ENCODE data around the gene ALS2CL.

Gene ALS2CL

DNA sequence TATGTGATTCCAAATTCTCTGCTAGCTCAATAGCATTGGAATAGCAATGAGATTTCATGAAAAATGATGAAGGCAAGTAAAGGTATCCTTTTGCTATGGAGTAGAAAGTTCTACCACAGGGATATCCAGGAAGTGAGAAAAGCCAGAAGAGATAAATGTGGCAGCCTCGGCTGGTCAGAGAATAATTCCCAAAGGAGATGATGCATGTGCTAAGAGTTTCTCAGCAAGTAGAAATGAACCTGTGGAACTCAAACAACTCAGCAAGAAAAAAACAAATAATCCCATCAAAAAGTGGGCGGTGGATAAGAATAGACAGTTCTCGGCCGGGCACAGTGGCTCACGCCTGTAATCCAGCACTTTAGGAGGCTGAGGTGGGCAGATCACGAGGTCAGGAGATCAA, 38.2 kb downstream of the ALS2CL start:
- Mint-ChIP-seq H3K27ac (no peak overlapping the region), H3K27me3 (peaks cover 11 to 47% of the 10 kb centered on the region in 2 donors), H3K36me3 (ENCODE audit: insufficient read depth) (peaks cover 3% of the 10 kb centered on the region), H3K4me1 (ENCODE audit: low read depth in 2 of 2) (no peaks in the 10 kb centered on the region), H3K9me3 (no peaks in the 10 kb centered on the region), H3K4me3 (no peak overlapping the region)
- DNase-seq (no peak), ATAC-seq (replicated peaks) (no peak)

DNA sequence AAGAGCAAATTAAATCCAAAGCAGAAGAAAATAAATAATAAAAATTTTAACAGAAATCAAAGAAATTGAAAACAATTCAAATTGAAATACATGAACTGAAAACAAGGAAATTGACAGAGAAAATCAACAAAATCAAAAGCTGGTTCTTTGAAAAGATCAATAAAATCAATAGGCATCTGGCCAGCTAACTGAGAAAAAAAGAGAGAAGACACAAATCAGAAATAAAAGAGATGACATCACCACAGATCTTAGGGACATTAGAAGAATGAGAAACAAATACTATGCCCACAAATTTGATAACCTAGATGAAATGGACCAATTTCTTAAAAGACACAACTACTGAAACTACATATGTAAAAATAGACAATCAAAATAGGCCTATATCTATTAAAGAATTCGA, 42.4 kb downstream of the ALS2CL start:
- H3K27me3 Mint-ChIP-seq = peaks cover 36 to 68% of the 10 kb centered on the region in 2 donors
- H3K36me3 Mint-ChIP-seq (ENCODE audit: insufficient read depth) = peaks cover 2% of the 10 kb centered on the region
- H3K27ac Mint-ChIP-seq = no peak overlapping the region
- no peaks in the 10 kb centered on the region for H3K4me1 Mint-ChIP-seq (ENCODE audit: low read depth in 2 of 2)
- no peak overlapping the region for H3K4me3 Mint-ChIP-seq
- DNase-seq (no peak), ATAC-seq (replicated peaks) (no peak)
- H3K9me3 Mint-ChIP-seq = no peaks in the 10 kb centered on the region

DNA sequence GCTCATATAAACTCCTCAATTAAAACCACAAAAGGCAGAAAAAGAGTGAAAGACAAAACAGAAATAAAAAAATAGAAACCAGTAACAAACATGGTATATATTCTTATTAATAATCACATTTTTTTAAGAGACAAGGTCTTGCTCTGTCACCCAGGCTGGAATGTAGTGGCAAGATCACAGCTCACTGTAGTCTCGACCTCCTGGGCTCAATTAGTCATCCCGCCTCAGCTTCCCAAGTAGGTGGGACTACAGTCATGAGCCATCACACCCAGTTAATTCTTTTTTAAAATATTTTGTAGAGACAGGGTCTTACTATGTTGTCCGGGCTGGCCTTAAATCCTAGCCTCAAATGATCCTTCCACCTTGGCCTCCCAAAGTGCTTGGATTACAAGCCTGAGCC, 44.0 kb downstream of the ALS2CL start:
- peaks cover 2% of the 10 kb centered on the region for H3K36me3 Mint-ChIP-seq (ENCODE audit: insufficient read depth)
- H3K9me3 Mint-ChIP-seq = no peaks in the 10 kb centered on the region
- no peak overlapping the region for H3K4me3 Mint-ChIP-seq
- no peak overlapping the region for H3K27ac Mint-ChIP-seq
- H3K27me3 Mint-ChIP-seq = peaks cover 36 to 54% of the 10 kb centered on the region in 2 donors
- H3K4me1 Mint-ChIP-seq (ENCODE audit: low read depth in 2 of 2) = no peaks in the 10 kb centered on the region
- ATAC-seq (replicated peaks) = no peak
- no peak for DNase-seq

DNA sequence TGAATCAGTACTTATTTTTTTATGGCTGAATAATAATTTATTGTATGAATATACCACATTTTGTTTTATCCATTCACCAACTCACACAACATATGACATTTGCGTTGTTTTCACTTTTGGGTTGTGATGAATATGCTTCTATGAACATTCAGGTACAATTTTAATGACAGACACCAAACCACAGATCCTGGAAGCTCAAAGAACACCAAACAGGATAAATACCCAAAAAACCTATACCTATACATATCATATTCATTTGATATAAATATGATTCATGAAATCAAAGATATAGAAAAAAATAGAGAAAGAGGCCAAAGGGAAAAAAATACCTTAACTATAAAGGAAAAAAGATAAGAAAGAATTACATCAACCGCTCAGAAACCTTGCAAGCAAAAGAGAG, 45.4 kb downstream of the ALS2CL start:
- peaks cover 46 to 60% of the 10 kb centered on the region in 2 donors for H3K27me3 Mint-ChIP-seq

DNA sequence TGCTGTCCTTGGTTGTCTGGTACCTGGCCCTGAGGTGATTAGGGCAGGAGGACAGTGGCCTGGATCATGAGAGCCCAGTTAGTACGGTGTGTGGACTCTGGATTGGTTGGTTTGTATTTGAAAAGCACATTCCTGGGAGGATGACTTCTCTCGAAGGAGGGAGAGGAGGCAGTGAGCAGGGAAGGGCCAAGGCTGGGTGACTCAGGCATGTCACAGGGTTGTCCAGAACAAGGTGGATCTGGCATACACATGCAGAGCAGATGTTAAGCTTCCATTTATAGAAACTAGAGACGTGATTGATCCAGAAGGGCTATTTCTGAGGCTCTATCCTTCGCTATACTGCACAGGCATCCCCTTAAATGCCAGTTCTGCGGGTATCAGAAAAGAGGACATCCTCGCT, 46.8 kb downstream of the ALS2CL start:
- H3K36me3 Mint-ChIP-seq (ENCODE audit: insufficient read depth) = peaks cover 2% of the 10 kb centered on the region
- DNase-seq = no peak
- H3K27ac Mint-ChIP-seq = no peak overlapping the region
- no peaks in the 10 kb centered on the region for H3K4me1 Mint-ChIP-seq (ENCODE audit: low read depth in 2 of 2)
- no peak overlapping the region for H3K4me3 Mint-ChIP-seq
- H3K9me3 Mint-ChIP-seq = no peaks in the 10 kb centered on the region
- peaks cover 41 to 61% of the 10 kb centered on the region in 2 donors for H3K27me3 Mint-ChIP-seq
- ATAC-seq (replicated peaks) = no peak

More for the DNA sequence above, 45.4 kb downstream of the ALS2CL start:
- Mint-ChIP-seq H3K36me3 (ENCODE audit: insufficient read depth) (peaks cover 2% of the 10 kb centered on the region), H3K4me3 (no peak overlapping the region), H3K27ac (no peak overlapping the region), H3K4me1 (ENCODE audit: low read depth in 2 of 2) (no peaks in the 10 kb centered on the region), H3K9me3 (no peaks in the 10 kb centered on the region)
- DNase-seq (no peak), ATAC-seq (replicated peaks) (no peak)

DNA sequence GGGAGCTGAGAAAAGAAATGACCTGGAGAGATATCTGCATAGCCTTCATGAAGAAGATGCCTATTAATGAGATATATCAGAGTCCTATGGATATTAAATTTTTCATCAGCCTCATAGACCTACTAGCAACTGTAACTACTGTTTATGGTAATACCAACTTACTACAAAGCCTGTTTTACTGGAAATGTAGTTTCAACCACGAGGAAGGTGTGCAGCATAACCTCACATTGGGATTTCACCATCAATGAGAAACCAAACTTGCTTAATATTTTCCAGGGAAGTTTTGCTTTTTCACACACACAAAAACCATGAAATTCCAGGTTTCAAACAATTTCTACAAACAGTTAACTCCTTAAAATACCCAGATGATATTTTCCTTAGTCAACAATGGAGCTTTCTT, 49.8 kb downstream of the ALS2CL start:
- H3K27ac Mint-ChIP-seq = no peak overlapping the region
- DNase-seq (no peak), ATAC-seq (replicated peaks) (no peak)
- H3K36me3 Mint-ChIP-seq (ENCODE audit: insufficient read depth) = peaks cover 2% of the 10 kb centered on the region
- H3K4me1 Mint-ChIP-seq (ENCODE audit: low read depth in 2 of 2) = no peaks in the 10 kb centered on the region
- no peak overlapping the region for H3K4me3 Mint-ChIP-seq
- H3K9me3 Mint-ChIP-seq = no peaks in the 10 kb centered on the region
- peaks cover 37 to 66% of the 10 kb centered on the region in 2 donors for H3K27me3 Mint-ChIP-seq

DNA sequence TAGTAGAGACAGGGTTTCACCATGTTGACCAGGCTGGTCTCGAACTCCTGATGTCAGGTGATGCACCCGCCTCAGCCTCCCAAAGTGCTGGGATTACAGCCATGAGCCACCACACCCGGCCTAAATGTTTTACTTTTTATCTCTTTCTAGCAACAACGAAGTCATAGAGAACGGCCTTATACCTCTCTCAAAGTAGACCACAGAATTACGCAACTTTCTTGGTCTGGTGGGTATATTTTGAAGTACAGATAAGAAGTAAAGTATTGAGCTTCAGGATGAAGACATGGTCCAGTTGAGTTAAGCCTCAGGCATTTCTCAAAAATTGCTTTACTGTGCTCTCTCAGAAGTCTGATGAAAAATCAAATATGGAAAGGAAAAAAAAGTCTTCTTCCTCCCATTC, 50.5 kb downstream of the ALS2CL start:
- ATAC-seq (replicated peaks) (no peak), DNase-seq (no peak)
- Mint-ChIP-seq H3K4me3 (no peak overlapping the region), H3K4me1 (ENCODE audit: low read depth in 2 of 2) (no peaks in the 10 kb centered on the region), H3K36me3 (ENCODE audit: insufficient read depth) (peaks cover 2% of the 10 kb centered on the region), H3K9me3 (no peaks in the 10 kb centered on the region), H3K27ac (no peak overlapping the region), H3K27me3 (peaks cover 31 to 61% of the 10 kb centered on the region in 2 donors)

DNA sequence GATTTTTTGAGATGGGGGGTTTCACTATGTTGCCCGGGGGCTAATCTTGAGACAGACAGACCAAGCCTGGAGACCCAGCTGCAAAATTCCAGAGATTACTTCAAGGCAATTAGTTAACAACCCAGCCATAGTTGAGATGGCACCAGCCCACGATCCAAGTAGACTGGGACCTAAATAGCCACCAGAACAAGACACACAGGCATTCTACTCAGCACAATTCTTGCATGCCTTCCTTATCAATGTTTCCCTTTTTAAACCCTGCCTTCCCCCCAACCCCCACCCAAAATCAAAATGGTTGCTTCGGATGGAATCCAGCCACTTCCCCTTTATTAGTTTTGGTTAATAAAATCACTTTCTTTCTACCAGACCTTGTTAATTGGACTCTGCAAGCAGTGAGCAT, 52.6 kb downstream of the ALS2CL start:
- Mint-ChIP-seq H3K4me1 (ENCODE audit: low read depth in 2 of 2) (no peaks in the 10 kb centered on the region), H3K9me3 (no peaks in the 10 kb centered on the region), H3K4me3 (no peak overlapping the region), H3K27me3 (peaks cover 27 to 44% of the 10 kb centered on the region in 2 donors), H3K36me3 (ENCODE audit: insufficient read depth) (no peaks in the 10 kb centered on the region), H3K27ac (no peak overlapping the region)
- ATAC-seq (replicated peaks) (no peak), DNase-seq (no peak)

DNA sequence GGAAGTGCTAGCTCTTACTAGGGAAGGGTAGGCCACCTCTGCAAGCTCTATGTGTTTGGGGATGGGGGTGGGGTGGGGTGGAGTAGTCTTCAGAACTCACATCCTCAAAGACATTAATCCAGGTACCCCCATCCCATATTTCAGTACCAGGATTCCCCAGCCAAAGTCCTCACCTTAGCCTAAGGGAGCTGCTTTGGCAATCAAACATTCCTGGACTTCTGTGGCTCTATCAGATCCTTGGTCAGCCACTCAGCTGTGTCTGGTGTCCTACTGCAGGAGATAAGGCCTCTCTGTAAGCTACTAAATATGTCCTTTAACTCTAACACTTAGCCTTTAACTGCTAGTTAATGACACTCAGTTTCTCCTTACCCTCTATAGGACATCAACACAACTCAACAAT, 54.3 kb downstream of the ALS2CL start:
- no peak overlapping the region for H3K4me3 Mint-ChIP-seq
- H3K4me1 Mint-ChIP-seq (ENCODE audit: low read depth in 2 of 2) = no peaks in the 10 kb centered on the region
- H3K36me3 Mint-ChIP-seq (ENCODE audit: insufficient read depth) = no peaks in the 10 kb centered on the region
- ATAC-seq (replicated peaks) = no peak
- no peak overlapping the region for H3K27ac Mint-ChIP-seq
- H3K9me3 Mint-ChIP-seq = no peaks in the 10 kb centered on the region
- peaks cover 27 to 52% of the 10 kb centered on the region in 2 donors for H3K27me3 Mint-ChIP-seq
- DNase-seq = no peak

DNA sequence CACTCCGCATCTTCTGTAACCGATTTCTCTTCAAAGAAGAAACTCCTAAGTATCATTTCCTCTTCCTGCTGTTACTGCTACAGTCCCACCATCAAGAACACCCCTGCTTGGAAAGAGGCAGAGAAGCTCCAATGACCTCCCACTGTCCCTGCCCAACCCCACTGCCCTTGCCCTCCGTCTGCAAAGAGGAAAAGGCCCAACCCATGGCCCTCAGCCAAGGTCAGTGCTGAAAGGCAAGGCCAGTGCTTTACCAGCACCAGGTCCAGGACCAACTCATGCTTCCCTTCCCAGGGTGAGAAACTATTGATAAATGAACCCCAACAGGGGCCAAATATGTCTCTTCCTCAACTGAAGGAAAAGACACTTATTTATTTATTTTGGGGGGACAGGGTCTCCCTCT, 58.6 kb downstream of the ALS2CL start:
- Mint-ChIP-seq H3K27me3 (peaks cover 7 to 12% of the 10 kb centered on the region in 2 donors), H3K4me3 (no peak overlapping the region), H3K36me3 (ENCODE audit: insufficient read depth) (no peaks in the 10 kb centered on the region), H3K27ac (no peak overlapping the region), H3K9me3 (no peaks in the 10 kb centered on the region), H3K4me1 (ENCODE audit: low read depth in 2 of 2) (peaks cover 4 to 5% of the 10 kb centered on the region in 2 donors)
- DNase-seq (no peak), ATAC-seq (replicated peaks) (no peak)

DNA sequence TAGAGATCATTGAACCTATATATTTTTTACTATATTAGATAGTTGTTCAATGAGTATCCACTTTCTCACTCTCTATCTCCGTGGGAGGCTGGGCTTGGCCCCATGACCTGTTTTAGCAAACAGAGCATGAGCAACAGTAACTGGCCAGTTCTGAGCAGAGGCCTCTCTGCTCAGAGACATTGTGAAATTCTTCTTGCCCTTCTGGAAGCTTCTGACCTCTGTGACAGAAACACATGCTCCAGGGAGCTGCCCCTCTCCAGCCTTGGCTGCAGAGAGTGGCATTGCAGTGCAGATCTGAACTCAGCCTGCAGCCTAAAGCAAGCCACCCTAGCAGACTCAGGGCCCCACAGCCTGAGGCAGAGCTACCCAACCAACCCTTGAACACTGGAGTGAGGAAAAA, 60.7 kb downstream of the ALS2CL start:
- Mint-ChIP-seq H3K36me3 (ENCODE audit: insufficient read depth) (no peaks in the 10 kb centered on the region), H3K4me3 (no peak overlapping the region), H3K27ac (no peak overlapping the region), H3K4me1 (ENCODE audit: low read depth in 2 of 2) (peaks cover 10 to 13% of the 10 kb centered on the region in 2 donors), H3K9me3 (no peaks in the 10 kb centered on the region), H3K27me3 (peaks cover 6 to 11% of the 10 kb centered on the region in 2 donors)
- ATAC-seq (replicated peaks) = no peak
- no peak for DNase-seq

DNA sequence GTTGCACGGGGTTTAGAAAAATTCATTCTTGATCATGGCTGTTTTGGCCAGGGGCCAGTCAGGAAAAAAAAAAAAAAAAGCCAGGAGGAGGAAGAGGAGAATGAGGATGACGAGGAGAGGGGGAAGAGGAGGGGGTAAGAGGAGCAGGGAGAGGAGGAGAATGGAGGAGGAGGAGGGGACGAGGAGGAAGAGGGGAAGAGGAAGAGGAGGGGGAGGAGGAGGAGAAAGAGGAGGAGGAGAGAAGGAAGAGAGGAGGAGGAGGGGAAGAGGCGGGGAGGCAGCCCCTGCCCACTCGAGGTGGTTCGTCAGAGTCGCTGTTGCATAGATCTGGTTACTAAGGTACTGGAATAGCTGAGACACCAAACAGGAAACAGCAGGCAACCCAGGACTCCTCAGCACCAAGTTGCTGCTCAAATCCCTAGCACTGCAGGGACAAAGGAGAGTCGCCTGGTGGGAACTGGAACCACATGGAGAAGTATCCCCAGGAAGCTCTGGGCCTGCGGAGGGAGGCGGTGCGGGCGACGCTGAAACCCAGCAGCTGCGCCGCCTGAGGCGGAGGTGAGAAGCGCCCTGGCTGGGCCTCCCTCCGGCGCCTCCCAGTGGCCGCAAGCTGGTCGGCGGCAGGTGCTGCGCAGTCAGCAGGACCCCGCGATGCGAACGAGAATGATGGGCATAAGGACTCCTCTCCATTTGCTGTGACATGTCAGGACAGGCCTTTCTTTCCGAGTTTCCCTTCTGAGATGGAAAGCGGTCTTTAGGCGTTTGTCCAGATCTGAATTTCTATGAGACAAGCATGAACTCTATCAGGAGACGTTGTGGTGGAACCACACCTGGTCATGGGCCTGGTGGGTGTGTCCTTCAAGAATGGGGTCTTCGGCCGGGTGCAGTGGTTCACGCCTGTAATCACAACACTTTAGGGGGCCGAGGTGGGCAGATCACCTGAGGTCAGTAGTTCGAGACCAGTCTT, 63.6 kb downstream of the ALS2CL start:
- ATAC-seq (replicated peaks) (peak; percentile 99), DNase-seq (peak; percentile 67 to 77 (median 75))
- peaks cover 0 to 9% of the 10 kb centered on the region in 2 donors for H3K27me3 Mint-ChIP-seq
- peak overlapping the region; percentile 54 to 77 for H3K4me3 Mint-ChIP-seq
- H3K36me3 Mint-ChIP-seq (ENCODE audit: insufficient read depth) = no peaks in the 10 kb centered on the region
- peak overlapping the region; percentile 81 to 84 for H3K27ac Mint-ChIP-seq
- H3K9me3 Mint-ChIP-seq = no peaks in the 10 kb centered on the region
- H3K4me1 Mint-ChIP-seq (ENCODE audit: low read depth in 2 of 2) = peaks cover 10 to 13% of the 10 kb centered on the region in 2 donors

DNA sequence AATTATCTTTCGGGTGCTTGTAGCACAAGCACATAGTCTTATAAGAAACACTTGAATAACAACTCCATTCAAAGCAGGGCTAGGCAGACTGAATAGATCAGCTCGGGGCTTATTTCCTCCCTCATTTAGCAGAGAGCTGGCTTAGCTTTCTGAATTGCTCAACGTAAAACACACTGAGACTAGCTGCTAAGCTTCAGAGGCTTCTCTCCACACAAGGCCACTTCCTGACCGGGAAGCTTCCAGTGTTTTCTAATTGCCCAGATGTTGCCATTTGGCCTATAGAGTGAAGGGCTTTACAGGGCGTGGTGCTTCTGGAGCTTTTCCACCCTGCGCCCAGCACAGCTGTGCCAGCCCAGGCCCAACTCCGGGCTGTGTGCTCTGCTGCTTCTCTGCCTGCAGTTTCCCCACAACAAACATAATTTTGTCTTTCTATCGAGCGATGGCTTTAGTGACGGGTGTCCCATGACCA, 64.5 kb downstream of the ALS2CL start:
- H3K36me3 Mint-ChIP-seq (ENCODE audit: insufficient read depth) = no peaks in the 10 kb centered on the region
- DNase-seq (no peak), ATAC-seq (replicated peaks) (no peak)
- H3K27me3 Mint-ChIP-seq = peaks cover under 1 to 2% of the 10 kb centered on the region in 2 donors
- peak overlapping the region; percentile 81 to 84 for H3K27ac Mint-ChIP-seq
- peaks cover 10 to 13% of the 10 kb centered on the region in 2 donors for H3K4me1 Mint-ChIP-seq (ENCODE audit: low read depth in 2 of 2)
- peak overlapping the region; percentile 54 to 77 for H3K4me3 Mint-ChIP-seq
- no peaks in the 10 kb centered on the region for H3K9me3 Mint-ChIP-seq

DNA sequence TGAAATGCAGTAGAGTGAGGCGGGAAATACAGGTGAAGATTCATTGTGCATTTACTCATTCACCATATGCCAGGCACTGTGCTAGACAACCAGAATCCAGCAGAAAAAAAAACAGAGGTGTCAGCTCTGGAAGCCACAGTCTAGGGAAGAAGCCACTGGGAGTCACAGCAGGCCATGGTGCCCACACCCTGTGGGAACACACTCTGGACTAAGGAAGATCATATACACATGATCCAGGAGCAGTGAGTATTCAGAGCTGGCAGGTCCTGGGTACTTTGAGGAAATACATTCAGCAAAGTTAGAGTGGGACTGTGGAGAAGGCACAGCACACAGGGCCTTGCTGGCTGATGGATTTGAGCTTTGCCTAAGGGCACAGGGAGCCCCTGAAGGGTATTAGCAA, 66.4 kb downstream of the ALS2CL start:
- no peak for ATAC-seq (replicated peaks)
- Mint-ChIP-seq H3K9me3 (no peaks in the 10 kb centered on the region), H3K27ac (no peak overlapping the region), H3K36me3 (ENCODE audit: insufficient read depth) (no peaks in the 10 kb centered on the region), H3K4me1 (ENCODE audit: low read depth in 2 of 2) (peaks cover 10 to 13% of the 10 kb centered on the region in 2 donors), H3K27me3 (peaks cover 0 to 6% of the 10 kb centered on the region in 2 donors), H3K4me3 (no peak overlapping the region)
- no peak for DNase-seq

Data from effector memory CD8-positive, alpha-beta T cell (primary cell).